Esophagus squamous epithelium (tissue), 5 donors: Measurements from ENCODE around the gene COX7A2. TPM values are rescaled to one million over a fixed set of nuclear protein-coding genes. Genes with fewer than 3 reads are reported as not detected.

Source experiments
- DNase-seq: peaks from one replicate; lab custom pipeline; 2025; lab: John Stamatoyannopoulos, UW
- H3K27ac ChIP-seq, 4 donors: fragments of 200-600 bp; sonication (generic); one replicate each; pipeline ENCODE4 v1.5.1; 2016 to 2019; ENCODE audit warnings: mild to moderate bottlenecking in 1 of 4
- H3K27me3 ChIP-seq, 4 donors: fragments of 200-600 bp; sonication (generic); 1 replicate in 3 of 4; 2 replicates in 1 of 4; pipeline versions ENCODE4 v1.5.1 to v1.6.0; 2017 to 2021; ENCODE audit warnings: antibody characterized with exemption in 1 of 4
- H3K36me3 ChIP-seq, 3 donors: fragments of 200-600 bp; sonication (generic); one replicate each; pipeline ENCODE4 v1.5.1; 2016 to 2019
- H3K4me1 ChIP-seq, 3 donors: fragments of 200-600 bp; sonication (generic); one replicate each; pipeline ENCODE4 v1.5.1; 2017 to 2019
- H3K4me3 ChIP-seq, 4 donors: fragments of 200-600 bp; sonication (generic); 1 replicate in 3 of 4; 2 replicates in 1 of 4; pipeline ENCODE4 v1.5.1; 2016 to 2019; ENCODE audit warnings: mild to moderate bottlenecking in 2 of 4, moderate library complexity in 1 of 4
- H3K9me3 ChIP-seq, 3 donors: fragments of 200-600 bp; sonication (generic); one replicate each; pipeline ENCODE4 v1.5.1; 2016 to 2019
- POLR2A ChIP-seq, 4 donors: fragments of 450-650 bp; IDR thresholded peaks; one replicate each; pipeline ENCODE4 v1.6.1; 2017; ENCODE audit warnings: antibody characterized with exemption in 4 of 4, mild to moderate bottlenecking in 4 of 4, moderate library complexity in 3 of 4
- WGBS, 2 donors: methylation state at CpG; one replicate each; pipeline ENCODE4 v1.1.5; 2018; 5-methylcytosine and 5-hydroxymethylcytosine counted together
- intact Hi-C: fragments of 100-400 bp; cut with DNase I; formaldehyde crosslinking; loops from one replicate; pipeline ENCODE4 v1.15.0; 2022
- total RNA-seq, 4 donors: library from RNA; depleted of rRNA; stranded (reverse); fragments of >200 nt; gene quantifications; one replicate each; pipeline ENCODE4 v1.1.0, GENCODE V29; 2016
- TF ChIP-seq, protein P1 (sequence below), 6 experiments: fragments of 450-650 bp in 4 of 6; fragments of 200-600 bp in 2 of 6; sonication (generic) in 2 of 6; IDR thresholded peaks; one replicate each; pipeline ENCODE4 v1.5.1; 2016 to 2019; ENCODE audit warnings: antibody characterized with exemption in 6 of 6, mild to moderate bottlenecking in 4 of 6, moderate library complexity in 4 of 6
- donor health status: DM: yes; HTN: yes; CAD: no.

COX7A2 gene
- total RNA-seq, 4 donors from 2014 or later, result 192 to 530 (median 330) TPM

GRCh38 chr6:75220357-75220756, 23.2 kb downstream of the COX7A2 start:
- Histone ChIP-seq H3K27ac (no peak overlapping the region), H3K27me3 (peaks cover 0 to 2% (median 0%) of the 10 kb centered on the region in 4 donors), H3K4me3 (no peak overlapping the region), H3K36me3 (no peaks in the 10 kb centered on the region), H3K4me1 (peaks cover 0 to 16% (median 0%) of the 10 kb centered on the region in 3 donors), H3K9me3 (no peaks in the 10 kb centered on the region)
- DNase-seq, result no peak
- no peak for TF ChIP-seq POLR2A (IDR thresholded peaks at IDR 0.05)
- TF ChIP-seq, protein P1, sequence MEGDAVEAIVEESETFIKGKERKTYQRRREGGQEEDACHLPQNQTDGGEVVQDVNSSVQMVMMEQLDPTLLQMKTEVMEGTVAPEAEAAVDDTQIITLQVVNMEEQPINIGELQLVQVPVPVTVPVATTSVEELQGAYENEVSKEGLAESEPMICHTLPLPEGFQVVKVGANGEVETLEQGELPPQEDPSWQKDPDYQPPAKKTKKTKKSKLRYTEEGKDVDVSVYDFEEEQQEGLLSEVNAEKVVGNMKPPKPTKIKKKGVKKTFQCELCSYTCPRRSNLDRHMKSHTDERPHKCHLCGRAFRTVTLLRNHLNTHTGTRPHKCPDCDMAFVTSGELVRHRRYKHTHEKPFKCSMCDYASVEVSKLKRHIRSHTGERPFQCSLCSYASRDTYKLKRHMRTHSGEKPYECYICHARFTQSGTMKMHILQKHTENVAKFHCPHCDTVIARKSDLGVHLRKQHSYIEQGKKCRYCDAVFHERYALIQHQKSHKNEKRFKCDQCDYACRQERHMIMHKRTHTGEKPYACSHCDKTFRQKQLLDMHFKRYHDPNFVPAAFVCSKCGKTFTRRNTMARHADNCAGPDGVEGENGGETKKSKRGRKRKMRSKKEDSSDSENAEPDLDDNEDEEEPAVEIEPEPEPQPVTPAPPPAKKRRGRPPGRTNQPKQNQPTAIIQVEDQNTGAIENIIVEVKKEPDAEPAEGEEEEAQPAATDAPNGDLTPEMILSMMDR (IDR thresholded peaks at IDR 0.05), result no peak
- WGBS, 2 donors, result 14 to 41% methylated on average over 1 of the region's 1 CpG
- intact Hi-C loops, result no loop called here

GRCh38 chr6:75219263-75219662, 24.3 kb downstream of the COX7A2 start:
- WGBS, 2 donors, result 66 to 72% methylated on average over 3 of the region's 3 CpGs
- H3K4me1 ChIP-seq, result peaks cover 0 to 16% (median 0%) of the 10 kb centered on the region in 3 donors
- intact Hi-C loops, result loop anchor here (10.0 kb wide), 1 partner anchor 1484 kb away; no protein-coding TSS in a partner anchor
- no peak for DNase-seq
- no peaks in the 10 kb centered on the region for H3K36me3 ChIP-seq
- no peaks in the 10 kb centered on the region for H3K9me3 ChIP-seq
- no peak overlapping the region for H3K27ac ChIP-seq
- no peaks in the 10 kb centered on the region for H3K27me3 ChIP-seq
- H3K4me3 ChIP-seq, result no peak overlapping the region
- TF ChIP-seq POLR2A (IDR thresholded peaks at IDR 0.05), result no peak
- TF ChIP-seq, protein P1 (IDR thresholded peaks at IDR 0.05), result no peak

- no peak for DNase-seq
- 18 to 19% methylated on average over 4 of the region's 4 CpGs for WGBS, 2 donors
Observed at GRCh38 chr6:75217193-75217592, 26.4 kb downstream of the COX7A2 start.

DNA sequence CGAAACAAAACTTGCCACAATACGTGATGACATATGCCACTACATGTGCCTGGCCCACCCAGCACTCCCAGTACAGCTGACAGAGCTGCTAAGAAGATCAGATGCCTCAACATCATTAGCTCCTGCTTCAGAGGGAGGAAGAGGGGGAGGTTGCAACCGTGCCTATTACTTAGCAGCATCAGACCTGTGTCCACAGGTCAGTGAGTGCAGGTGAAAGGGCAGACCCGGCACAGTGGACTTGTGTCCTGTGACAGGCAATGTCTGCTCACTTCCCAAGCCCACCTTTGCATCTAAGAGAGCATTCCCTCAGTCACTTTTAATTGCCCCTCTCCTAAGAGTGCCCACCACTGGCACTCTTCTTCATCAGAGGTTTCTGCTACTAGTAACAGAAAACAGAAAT, 28.3 kb downstream of the COX7A2 start:
- intact Hi-C loops, result loop anchor here (10.0 kb wide), 1 partner anchor 1480 kb away; no protein-coding TSS in a partner anchor
- no peaks in the 10 kb centered on the region for H3K27me3 ChIP-seq
- no peaks in the 10 kb centered on the region for H3K36me3 ChIP-seq
- H3K9me3 ChIP-seq, result no peaks in the 10 kb centered on the region
- DNase-seq, result no peak
- H3K27ac ChIP-seq, result no peak overlapping the region
- 34 to 48% methylated on average over 4 of the region's 4 CpGs for WGBS, 2 donors
- TF ChIP-seq POLR2A (IDR thresholded peaks at IDR 0.05), result no peak
- TF ChIP-seq, protein P1 (IDR thresholded peaks at IDR 0.05), result no peak
- H3K4me1 ChIP-seq, result peaks cover 0 to 11% (median 0%) of the 10 kb centered on the region in 3 donors
- H3K4me3 ChIP-seq, result no peak overlapping the region

More at GRCh38 chr6:75217193-75217592, 26.4 kb downstream of the COX7A2 start:
- H3K4me3 ChIP-seq, result no peak overlapping the region
- H3K4me1 ChIP-seq, result peaks cover 0 to 6% (median 0%) of the 10 kb centered on the region in 3 donors
- no peaks in the 10 kb centered on the region for H3K27me3 ChIP-seq
- intact Hi-C loops, result loop anchor here (10.0 kb wide), 1 partner anchor 1482 kb away; no protein-coding TSS in a partner anchor
- TF ChIP-seq POLR2A (IDR thresholded peaks at IDR 0.05), result no peak
- TF ChIP-seq, protein P1 (IDR thresholded peaks at IDR 0.05), result no peak
- no peak overlapping the region for H3K27ac ChIP-seq
- no peaks in the 10 kb centered on the region for H3K36me3 ChIP-seq
- no peaks in the 10 kb centered on the region for H3K9me3 ChIP-seq

DNA sequence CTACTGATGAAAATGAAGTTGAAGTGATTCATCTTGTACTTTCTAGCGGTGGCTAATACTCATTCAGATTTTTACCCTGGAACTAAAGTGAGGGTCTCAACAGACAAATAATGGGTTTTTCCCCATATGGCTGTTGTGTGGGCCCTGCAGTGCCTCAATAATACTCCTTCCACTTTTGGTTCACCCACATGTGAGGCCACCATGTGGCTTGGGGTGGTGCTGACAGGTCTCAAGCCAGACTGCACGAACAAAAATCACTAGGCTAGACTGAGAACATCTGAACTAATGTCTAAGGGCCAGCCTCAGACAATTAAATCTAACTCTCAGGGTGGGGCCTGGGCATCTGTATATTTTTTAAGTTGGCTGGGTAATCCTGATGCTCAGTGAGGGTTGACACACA, 29.9 kb downstream of the COX7A2 start:
- Histone ChIP-seq H3K27ac (no peak overlapping the region), H3K4me3 (no peak overlapping the region), H3K4me1 (peaks cover 0 to 13% (median 1%) of the 10 kb centered on the region in 3 donors), H3K27me3 (peaks cover 0 to 2% (median 0%) of the 10 kb centered on the region in 4 donors), H3K9me3 (no peaks in the 10 kb centered on the region), H3K36me3 (no peaks in the 10 kb centered on the region)
- TF ChIP-seq, protein P1 (IDR thresholded peaks at IDR 0.05), result peak in 1 of 6 experiments; percentile 4
- no peak for TF ChIP-seq POLR2A (IDR thresholded peaks at IDR 0.05)
- WGBS, 2 donors, result 81 to 82% methylated on average over 1 to 2 of the region's 2 CpGs
- DNase-seq, result no peak
- intact Hi-C loops, result loop anchor here (10.0 kb wide), 1 partner anchor 1479 kb away; no protein-coding TSS in a partner anchor
